Measurements from ENCODE around the gene COMMD2. TPM values are rescaled to one million over a fixed set of nuclear protein-coding genes. Genes with fewer than 3 reads are reported as not detected.

COMMD2 gene
- total and polyA plus RNA-seq, 12 donors, result 4.4 to 48.8 (median 27.8) TPM

GRCh38 chr3:149790268-149790667, 38.0 kb upstream of the COMMD2 start:
- intact Hi-C loops (cut with DNase I), result no loop called here
- WGBS, 4 donors, result 71 to 81% (median 75%) methylated on average over 2 of the region's 2 CpGs
- Histone ChIP-seq H3K9me3 (replicated peaks in 1 of 3) (no peaks in the 10 kb centered on the region), H3K4me3 (no peak overlapping the region), H3K27me3 (peaks cover 8% of the 10 kb centered on the region), H3K36me3 (replicated peaks in 1 of 2) (no peaks in the 10 kb centered on the region), H3K27ac (no peak overlapping the region), H3K4me1 (replicated peaks in 1 of 2) (no peaks in the 10 kb centered on the region)
- no peak for TF ChIP-seq POLR2A (IDR thresholded peaks at IDR 0.05)
- no peak for TF ChIP-seq CTCF (IDR thresholded peaks at IDR 0.05)
- no peak for DNase-seq

GRCh38 chr3:149784064-149784704, 31.9 kb upstream of the COMMD2 start:
- no peak for DNase-seq
- Histone ChIP-seq H3K4me1 (replicated peaks in 1 of 2) (no peaks in the 10 kb centered on the region), H3K27me3 (no peaks in the 10 kb centered on the region), H3K9me3 (replicated peaks in 1 of 3) (no peaks in the 10 kb centered on the region), H3K36me3 (replicated peaks in 1 of 2) (no peaks in the 10 kb centered on the region), H3K27ac (peak overlapping the region in 1 of 5 donors; percentile 8), H3K4me3 (no peak overlapping the region)
- intact Hi-C loops (cut with DNase I), result no loop called here
- TF ChIP-seq CTCF (IDR thresholded peaks at IDR 0.05), result no peak
- TF ChIP-seq POLR2A (IDR thresholded peaks at IDR 0.05), result no peak
- WGBS, 4 donors, result 84 to 91% (median 88%) methylated on average over 5 of the region's 5 CpGs

- intact Hi-C loops (cut with DNase I), result no loop called here
- Histone ChIP-seq H3K27me3 (no peaks in the 10 kb centered on the region), H3K9me3 (replicated peaks in 1 of 3) (no peaks in the 10 kb centered on the region), H3K4me3 (no peak overlapping the region), H3K27ac (peak overlapping the region in 1 of 5 donors; percentile 6), H3K4me1 (replicated peaks in 1 of 2) (no peaks in the 10 kb centered on the region), H3K36me3 (replicated peaks in 1 of 2) (no peaks in the 10 kb centered on the region)
- no peak for TF ChIP-seq POLR2A (IDR thresholded peaks at IDR 0.05)
- no peak for TF ChIP-seq CTCF (IDR thresholded peaks at IDR 0.05)
- DNase-seq, result no peak
Measured at GRCh38 chr3:149783576-149783975, 31.3 kb upstream of the COMMD2 start.

GRCh38 chr3:149781741-149782140, 29.5 kb upstream of the COMMD2 start:
- WGBS, 4 donors, result 75 to 86% (median 81%) methylated on average over 3 of the region's 3 CpGs
- peak overlapping the region in 1 of 5 donors; percentile 9 for H3K27ac ChIP-seq

More at GRCh38 chr3:149781741-149782140, 29.5 kb upstream of the COMMD2 start:
- Histone ChIP-seq H3K36me3 (replicated peaks in 1 of 2) (no peaks in the 10 kb centered on the region), H3K9me3 (replicated peaks in 1 of 3) (no peaks in the 10 kb centered on the region), H3K4me3 (no peak overlapping the region), H3K27me3 (no peaks in the 10 kb centered on the region), H3K4me1 (replicated peaks in 1 of 2) (no peaks in the 10 kb centered on the region)
- intact Hi-C loops (cut with DNase I), result no loop called here
- TF ChIP-seq POLR2A (IDR thresholded peaks at IDR 0.05) (no peak), CTCF (IDR thresholded peaks at IDR 0.05) (no peak)
- DNase-seq, result no peak
